GM19351 (cell line): ENCODE data around the gene TADA2B.
"Not testable (repeated sequence)": the region's sequence is repeated elsewhere in the genome, so short reads cannot be mapped to it uniquely, and the experiment has no call there.

ENCODE experiments used
- ATAC-seq: cut with Tn5 transposase; IDR thresholded peaks from one replicate; pipeline ENCODE4 v1.9.1; 2021; ENCODE audit warnings: mild to moderate bottlenecking, moderate library complexity; ENCODE audit not compliant: unreplicated experiment

Gene TADA2B

DNA sequence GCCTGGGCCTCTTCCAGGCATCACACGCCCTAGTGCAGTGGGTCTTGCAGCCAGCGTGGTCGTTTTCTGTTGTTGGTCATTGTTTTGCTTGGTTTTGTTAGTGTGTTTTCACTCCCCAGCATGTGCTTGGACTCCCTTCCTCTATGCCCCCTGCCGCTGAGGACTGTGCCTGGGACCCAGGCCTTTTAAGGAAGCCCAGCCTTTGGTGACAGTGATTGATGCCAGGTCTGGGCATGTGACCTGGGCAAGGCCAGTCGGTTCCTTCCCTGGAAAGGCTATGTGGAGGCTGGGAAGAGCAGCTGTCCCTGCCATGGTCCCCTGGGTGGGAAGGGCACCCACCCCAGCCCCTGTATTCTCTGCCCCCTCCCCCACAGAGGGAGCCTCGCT lies 33.5 kb downstream of the TADA2B start:
- no peak for ATAC-seq

GRCh38 chr4:7077371-7077770 lies 34.2 kb downstream of the TADA2B start:
- no peak for ATAC-seq

GRCh38 chr4:7078025-7078424 lies 34.9 kb downstream of the TADA2B start:
- no peak for ATAC-seq

DNA sequence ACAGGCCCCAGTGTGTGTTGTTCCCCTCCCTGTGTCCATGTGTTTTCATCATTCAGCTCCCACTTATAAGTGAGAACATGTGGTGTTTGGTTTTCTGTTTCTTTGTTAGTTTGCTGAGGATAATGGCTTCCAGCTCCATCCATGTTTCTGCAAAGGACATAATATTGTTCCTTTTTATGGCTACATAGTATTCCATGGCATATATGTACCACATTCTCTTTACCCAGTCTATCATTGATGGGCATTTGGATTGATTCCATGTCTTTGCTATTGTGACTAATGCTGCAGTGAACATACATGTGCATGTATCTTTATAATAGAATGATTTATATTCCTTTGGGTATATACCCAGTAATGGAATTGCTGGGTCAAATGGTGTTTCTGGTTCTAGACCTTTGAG lies 36.3 kb downstream of the TADA2B start:
- ATAC-seq: not testable (repeated sequence)

DNA sequence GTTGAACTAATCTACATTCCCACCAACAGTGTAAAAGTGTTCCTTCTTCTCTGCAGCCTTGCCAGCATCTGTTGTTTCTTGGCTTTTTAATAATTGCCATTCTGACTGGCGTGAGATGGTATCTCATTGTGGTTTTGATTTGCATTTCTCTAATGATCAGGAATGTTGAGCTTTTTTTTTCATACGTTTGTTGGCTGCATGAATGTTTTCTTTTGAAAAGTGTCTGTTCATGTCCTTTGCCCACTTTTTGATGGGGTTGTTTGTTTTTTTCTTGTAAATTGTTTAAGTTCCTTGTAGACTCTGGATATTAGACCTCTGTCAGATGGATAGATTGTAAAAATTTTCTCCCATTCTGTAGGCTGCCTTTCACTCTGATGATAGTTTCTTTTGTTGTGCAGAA lies 36.7 kb downstream of the TADA2B start:
- ATAC-seq: not testable (repeated sequence)

DNA sequence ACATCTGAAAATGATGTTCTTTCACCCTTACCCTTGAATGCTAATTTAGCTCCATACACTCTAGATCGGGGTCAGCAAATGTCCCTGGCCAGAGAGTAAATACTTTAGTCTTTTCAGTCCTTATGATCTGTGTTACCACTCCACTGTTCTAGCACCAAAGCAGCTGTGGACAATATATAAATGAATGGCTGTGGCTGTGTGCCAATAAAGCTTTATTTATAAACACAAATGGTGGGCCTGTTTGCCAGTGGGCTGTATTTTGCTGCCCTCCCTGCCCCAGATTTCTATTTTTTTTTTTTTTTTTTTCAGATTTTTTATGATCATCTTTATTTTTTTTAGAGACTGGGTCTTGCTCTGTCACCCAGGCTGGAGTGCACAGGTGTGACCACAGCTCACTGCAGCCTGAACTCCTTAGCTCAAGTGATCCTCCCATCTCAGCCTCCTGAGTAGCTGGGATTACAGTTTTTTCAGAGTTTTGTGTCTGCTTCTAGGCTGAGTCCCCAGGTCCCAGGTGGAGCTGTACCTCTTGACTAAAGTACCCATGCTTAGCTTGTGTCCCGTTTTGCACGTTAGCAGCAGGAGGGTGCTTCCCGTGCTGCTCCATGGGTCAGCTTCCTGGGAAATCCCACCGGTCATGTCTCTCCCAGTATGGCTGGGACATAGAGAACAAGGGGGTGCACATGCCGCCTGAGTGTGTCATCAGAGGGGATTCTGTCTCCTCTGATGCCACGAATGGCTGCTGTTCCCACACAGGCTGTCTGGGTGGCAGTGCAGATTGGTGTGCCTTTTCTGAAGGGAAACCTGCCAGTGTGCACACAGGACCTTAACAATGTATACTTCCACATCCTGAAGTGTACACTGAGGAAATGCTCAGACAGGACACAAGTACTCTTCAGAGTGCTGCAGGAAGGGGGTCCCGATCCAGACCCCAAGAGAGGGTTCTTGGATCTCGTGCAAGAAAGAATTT lies 40.7 kb downstream of the TADA2B start:
- ATAC-seq: no peak

DNA sequence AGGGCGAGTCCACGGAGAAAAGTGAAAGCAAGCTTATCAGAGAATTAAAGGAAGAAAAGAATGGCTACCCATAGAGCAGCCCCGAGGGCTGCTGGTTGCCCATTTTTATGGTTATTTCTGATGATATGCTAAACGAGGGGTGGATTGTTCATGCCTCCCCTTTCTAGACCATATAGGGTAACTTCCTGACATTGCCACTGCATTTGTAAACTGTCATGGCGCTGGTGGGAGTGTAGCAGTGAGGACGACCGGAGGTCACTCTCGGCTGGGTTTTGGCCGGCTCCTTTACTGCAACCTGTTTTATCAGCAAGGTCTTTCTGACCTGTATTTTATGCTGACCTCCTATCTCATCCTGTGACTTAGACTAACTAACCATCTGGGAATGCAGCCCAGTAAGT lies 41.4 kb downstream of the TADA2B start:
- not testable (repeated sequence) for ATAC-seq

GRCh38 chr4:7086384-7086783 lies 43.2 kb downstream of the TADA2B start:
- no peak for ATAC-seq

GRCh38 chr4:7087036-7087435 lies 43.9 kb downstream of the TADA2B start:
- ATAC-seq: no peak

DNA sequence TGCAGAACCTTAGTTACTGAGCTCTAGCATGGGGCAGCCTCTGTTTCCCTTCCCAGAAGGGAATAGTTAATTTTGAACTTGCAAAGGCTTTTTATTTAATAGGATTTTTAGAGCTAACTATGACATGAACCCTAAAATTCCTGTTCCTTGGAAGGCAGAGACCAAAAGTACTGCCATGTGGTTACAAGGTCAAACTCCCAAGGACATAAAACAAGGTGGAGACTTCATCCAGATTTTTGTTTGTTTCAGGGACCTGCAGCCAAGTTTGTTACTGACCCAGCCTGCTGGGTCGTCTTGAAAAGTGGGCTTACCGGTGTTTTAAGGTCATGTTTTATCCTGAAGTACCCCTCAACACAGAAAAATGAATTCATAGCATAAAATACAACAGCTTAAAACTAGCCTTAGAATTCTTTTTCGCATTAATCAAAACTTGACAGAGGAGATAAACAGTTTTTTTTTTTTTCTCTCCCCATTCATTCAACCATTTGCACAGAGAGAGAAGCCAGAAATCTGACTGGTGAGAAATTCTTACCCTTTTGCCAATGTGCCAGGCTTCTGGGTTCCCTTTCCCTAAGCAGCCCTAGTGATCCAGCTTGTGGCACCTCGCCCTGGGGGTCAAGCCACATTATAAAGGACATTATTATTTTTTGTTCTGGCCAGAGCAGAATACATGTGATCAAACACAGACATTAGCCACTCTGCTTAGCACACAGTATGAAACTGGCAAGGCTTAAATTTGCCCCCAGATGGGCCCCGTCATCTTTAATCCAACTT lies 46.2 kb downstream of the TADA2B start:
- no peak for ATAC-seq

GRCh38 chr4:7092026-7092425 lies 48.9 kb downstream of the TADA2B start:
- ATAC-seq: no peak

DNA sequence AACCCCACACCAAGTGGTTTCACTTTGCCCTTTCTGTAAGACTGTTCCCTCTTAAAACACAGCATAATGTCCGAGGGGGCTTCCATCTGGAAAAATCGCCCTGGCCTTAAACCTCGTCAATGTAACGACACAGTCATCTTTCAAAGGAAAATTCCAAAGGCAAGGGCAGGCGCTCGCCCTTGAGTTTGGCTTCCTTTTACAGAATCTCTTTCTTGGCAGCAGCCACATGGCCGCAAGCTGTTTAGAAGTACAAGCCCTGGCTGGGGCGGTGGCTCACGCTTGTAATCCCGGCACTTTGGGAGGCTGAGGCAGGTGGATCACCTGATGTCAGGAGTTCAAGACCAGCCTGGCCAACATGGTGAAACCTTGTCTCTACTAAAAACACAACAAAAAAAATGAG lies 51.7 kb downstream of the TADA2B start:
- ATAC-seq: no peak

GRCh38 chr4:7095611-7096155 lies 52.5 kb downstream of the TADA2B start:
- no peak for ATAC-seq

GRCh38 chr4:7096236-7096635 lies 53.1 kb downstream of the TADA2B start:
- no peak for ATAC-seq

GRCh38 chr4:7101692-7102515 lies 58.7 kb downstream of the TADA2B start:
- ATAC-seq: peak; percentile 76

DNA sequence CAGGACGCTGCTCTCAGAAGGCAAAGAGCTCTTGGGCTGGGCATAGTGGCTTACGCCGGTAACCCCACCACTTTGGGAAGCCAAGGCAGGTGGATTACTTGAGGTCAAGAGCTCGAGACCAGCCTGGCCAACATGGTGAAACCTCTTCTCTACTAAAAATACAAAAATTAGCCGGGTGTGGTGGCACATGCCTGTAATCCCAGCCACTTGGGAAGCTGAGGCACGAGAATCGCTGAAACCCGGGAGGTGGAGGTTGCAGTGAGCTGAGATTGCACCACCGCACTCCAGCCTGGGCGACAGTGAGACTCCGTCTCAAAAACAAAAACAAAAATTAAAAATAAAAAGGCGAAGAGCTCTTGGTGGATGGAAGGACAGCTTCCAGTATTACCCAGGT lies 59.3 kb downstream of the TADA2B start:
- not testable (repeated sequence) for ATAC-seq

DNA sequence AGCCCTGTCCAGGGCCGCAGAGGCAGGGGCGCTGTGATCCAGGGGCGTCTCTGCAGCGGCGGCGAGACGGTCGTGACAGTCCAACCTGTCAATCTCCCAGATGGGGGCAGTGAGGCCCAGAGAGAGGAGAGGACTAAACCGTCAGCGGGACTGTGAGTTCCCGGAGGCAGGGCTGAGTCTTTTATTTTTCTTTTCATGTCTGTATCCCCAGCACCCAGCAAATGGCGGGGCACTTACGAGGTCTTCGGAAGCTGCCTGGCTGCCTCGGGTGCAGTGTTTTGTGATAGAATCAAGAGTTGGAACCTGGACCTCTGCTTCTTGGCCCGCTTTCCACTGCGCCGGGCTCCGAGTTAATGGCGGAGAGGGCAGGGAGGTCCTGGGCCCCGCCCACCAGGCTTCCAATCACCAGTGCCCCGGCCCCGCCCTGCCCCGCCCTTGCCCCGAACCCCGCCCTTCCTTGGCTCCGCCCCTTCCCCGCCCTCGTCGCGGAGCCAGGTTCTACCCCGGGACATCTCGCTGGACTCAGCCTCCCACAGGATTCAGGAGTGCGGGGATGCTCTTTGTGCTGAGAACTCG lies 59.9 kb downstream of the TADA2B start:
- ATAC-seq: peak; percentile 84

- ATAC-seq: no peak
Observed at GRCh38 chr4:7103607-7104365, 60.6 kb downstream of the TADA2B start.

- no peak for ATAC-seq
Observed at GRCh38 chr4:7104366-7105031, 61.3 kb downstream of the TADA2B start.
